T-helper 17 cell (primary cell): Measurements from ENCODE around the gene ZNF486. TPM values are rescaled to one million over a fixed set of nuclear protein-coding genes. Genes with fewer than 3 reads are reported as not detected.
"Not testable (repeated sequence)": the region's sequence is repeated elsewhere in the genome, so short reads cannot be mapped to it uniquely, and the experiment has no call there.

Source experiments
- ATAC-seq: fragments of 150-1000 bp; cut with Tn5 transposase; 2 replicates; pipeline ENCODE4 v1.10.0; 2021; ENCODE audit warnings: mild to moderate bottlenecking, moderate library complexity
- DNase-seq, 3 donors: peaks; one replicate each; pipeline versions ENCODE4 v3.0.0 to v3.0.0-alpha.2; 2020 to 2021
- H3K9me3 ChIP-seq: one replicate; pipeline ENCODE4 v1.7.0; 2013; ENCODE audit warnings: low read length, mild to moderate bottlenecking; ENCODE audit not compliant: control insufficient read depth, poor library complexity, severe bottlenecking
- H3K27ac Mint-ChIP-seq: one replicate; pipeline ENCODE4 v1.8.0; 2022; ENCODE audit warnings: mild to moderate bottlenecking, moderate library complexity, mixed read lengths
- H3K27me3 Mint-ChIP-seq: one replicate; pipeline ENCODE4 v1.8.0; 2022; ENCODE audit warnings: mixed read lengths
- H3K36me3 Mint-ChIP-seq: one replicate; pipeline ENCODE4 v1.8.0; 2022; ENCODE audit warnings: low read depth, mixed read lengths
- H3K4me1 Mint-ChIP-seq: one replicate; pipeline ENCODE4 v1.8.0; 2022; ENCODE audit warnings: mild to moderate bottlenecking, mixed read lengths
- H3K4me3 Mint-ChIP-seq: one replicate; pipeline ENCODE4 v1.8.0; 2022; ENCODE audit warnings: mild to moderate bottlenecking, moderate library complexity, mixed read lengths
- total RNA-seq, 4 donors: library from RNA in 2 of 4; stranded (reverse) in 2 of 4; gene quantifications; one replicate each; pipeline ENCODE4 v1.2.3 and lab custom pipeline; 2022 to 2026

Gene ZNF486
- total RNA-seq, 2 donors from 2014 or later = 2.5 to 3.8 TPM

DNA sequence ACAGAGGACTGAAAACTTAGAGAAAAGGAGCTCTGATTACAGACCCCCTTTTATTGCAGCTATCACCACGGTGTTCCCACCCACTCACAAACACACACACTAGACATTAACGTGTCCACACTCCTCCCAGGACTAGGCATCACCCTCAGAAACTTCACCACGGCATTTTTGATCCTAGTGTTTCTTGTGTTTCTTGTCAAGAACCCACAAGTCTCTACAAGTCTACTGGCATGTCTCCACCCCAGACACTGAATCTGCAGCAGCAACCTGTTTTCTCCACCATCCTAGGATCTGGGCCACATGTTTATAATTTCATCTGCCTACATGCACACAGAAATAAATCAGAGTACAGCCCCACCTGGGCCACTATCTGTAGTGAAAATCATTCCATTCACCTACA, 4.3 kb downstream of the ZNF486 start:
- DNase-seq (no peak), ATAC-seq (no peak)
- Mint-ChIP-seq H3K36me3 (peaks cover 5% of the 10 kb centered on the region), H3K27me3 (no peaks in the 10 kb centered on the region), H3K4me1 (peaks cover 7% of the 10 kb centered on the region), H3K27ac (no peak overlapping the region), H3K4me3 (peak overlapping the region; percentile 8)
- H3K9me3 ChIP-seq = no peaks in the 10 kb centered on the region

DNA sequence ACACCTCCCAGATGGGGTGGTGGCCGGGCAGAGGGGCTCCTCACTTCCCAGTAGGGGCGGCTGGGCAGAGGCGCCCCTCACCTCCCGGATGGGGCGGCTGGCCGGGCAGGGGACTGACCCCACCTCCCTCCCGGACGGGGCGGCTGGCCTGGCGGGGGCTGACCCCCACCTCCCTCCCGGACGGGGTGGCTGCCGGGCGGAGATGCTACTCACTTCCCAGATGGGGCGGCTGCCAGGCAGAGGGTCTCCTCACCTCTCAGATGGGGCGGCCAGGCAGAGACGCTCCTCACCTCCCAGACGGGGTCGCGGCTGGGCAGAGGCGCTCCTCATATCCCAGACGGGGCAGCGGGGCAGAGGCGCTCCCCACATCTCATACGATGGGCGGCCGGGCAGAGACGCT, 8.8 kb downstream of the ZNF486 start:
- H3K4me1 Mint-ChIP-seq, ATAC-seq, H3K27ac Mint-ChIP-seq, H3K9me3 ChIP-seq, H3K4me3 Mint-ChIP-seq, DNase-seq, H3K27me3 Mint-ChIP-seq, H3K36me3 Mint-ChIP-seq: not testable (repeated sequence)

GRCh38 chr19:20179956-20180355, 12.9 kb downstream of the ZNF486 start:
- DNase-seq, H3K27ac Mint-ChIP-seq, H3K27me3 Mint-ChIP-seq, H3K4me1 Mint-ChIP-seq, ATAC-seq, H3K9me3 ChIP-seq, H3K36me3 Mint-ChIP-seq, H3K4me3 Mint-ChIP-seq: not testable (repeated sequence)

- no peak overlapping the region for H3K27ac Mint-ChIP-seq
- no peaks in the 10 kb centered on the region for H3K4me1 Mint-ChIP-seq
- no peak overlapping the region for H3K4me3 Mint-ChIP-seq
- no peaks in the 10 kb centered on the region for H3K27me3 Mint-ChIP-seq
- DNase-seq (no peak), ATAC-seq (no peak)
- peaks cover 2% of the 10 kb centered on the region for H3K36me3 Mint-ChIP-seq
- no peaks in the 10 kb centered on the region for H3K9me3 ChIP-seq
Measured at GRCh38 chr19:20182222-20182785, 15.3 kb downstream of the ZNF486 start.

DNA sequence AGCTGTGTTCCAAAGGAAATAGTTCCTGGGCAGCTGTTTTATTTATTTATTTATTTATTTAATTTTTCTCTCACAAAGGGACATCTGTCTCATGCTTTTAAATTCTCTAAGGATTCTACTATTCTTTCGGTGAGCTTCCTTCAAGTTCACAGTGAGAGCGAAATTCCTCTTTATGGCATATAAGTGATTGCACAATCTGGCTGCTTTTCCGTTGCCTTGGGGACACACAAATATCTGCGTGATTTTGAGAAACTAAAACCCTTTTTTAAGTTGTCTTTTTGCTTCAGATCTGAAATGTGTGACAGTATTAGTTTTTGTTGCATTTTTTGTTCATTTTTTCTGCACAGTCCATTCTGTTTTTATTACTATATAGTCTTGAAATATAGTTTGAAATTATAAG, 19.2 kb downstream of the ZNF486 start:
- no peak for ATAC-seq
- Mint-ChIP-seq H3K27ac (no peak overlapping the region), H3K27me3 (no peaks in the 10 kb centered on the region), H3K4me1 (no peaks in the 10 kb centered on the region), H3K36me3 (peaks cover 8% of the 10 kb centered on the region), H3K4me3 (no peak overlapping the region)
- peaks cover 7% of the 10 kb centered on the region for H3K9me3 ChIP-seq
- no peak for DNase-seq

DNA sequence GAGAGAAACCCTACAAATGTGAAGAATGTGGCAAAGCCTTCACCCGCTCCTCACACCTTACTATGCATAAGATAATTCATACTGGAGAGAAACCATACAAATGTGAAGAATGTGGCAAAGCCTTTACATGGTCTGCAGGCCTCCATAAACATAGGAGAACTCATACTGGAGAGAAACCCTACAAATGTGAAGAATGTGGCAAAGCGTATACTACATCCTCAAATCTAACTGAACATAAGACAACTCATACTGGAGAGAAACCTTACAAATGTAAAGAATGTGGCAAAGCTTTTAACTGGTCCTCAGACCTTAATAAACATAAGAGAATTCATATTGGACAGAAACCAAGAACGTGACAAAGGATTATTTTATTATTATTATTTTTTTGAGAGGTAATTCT, 30.7 kb downstream of the ZNF486 start:
- H3K4me3 Mint-ChIP-seq = no peak overlapping the region
- no peak overlapping the region for H3K27ac Mint-ChIP-seq
- H3K4me1 Mint-ChIP-seq = no peaks in the 10 kb centered on the region
- H3K27me3 Mint-ChIP-seq = no peaks in the 10 kb centered on the region
- peaks cover 3% of the 10 kb centered on the region for H3K36me3 Mint-ChIP-seq
- H3K9me3 ChIP-seq = peaks cover 25% of the 10 kb centered on the region
- ATAC-seq = no peak
- DNase-seq = no peak

- ATAC-seq = no peak
- H3K36me3 Mint-ChIP-seq = no peaks in the 10 kb centered on the region
- H3K4me3 Mint-ChIP-seq = no peak overlapping the region
- no peak overlapping the region for H3K27ac Mint-ChIP-seq
- no peak for DNase-seq
- no peaks in the 10 kb centered on the region for H3K9me3 ChIP-seq
- H3K27me3 Mint-ChIP-seq = no peaks in the 10 kb centered on the region
- H3K4me1 Mint-ChIP-seq = no peaks in the 10 kb centered on the region
Measured at GRCh38 chr19:20209051-20209450, 42.0 kb downstream of the ZNF486 start.

GRCh38 chr19:20214366-20214765, 47.4 kb downstream of the ZNF486 start:
- not testable (repeated sequence) for H3K9me3 ChIP-seq, ATAC-seq, H3K27me3 Mint-ChIP-seq, H3K36me3 Mint-ChIP-seq, H3K27ac Mint-ChIP-seq, H3K4me1 Mint-ChIP-seq, DNase-seq, H3K4me3 Mint-ChIP-seq

DNA sequence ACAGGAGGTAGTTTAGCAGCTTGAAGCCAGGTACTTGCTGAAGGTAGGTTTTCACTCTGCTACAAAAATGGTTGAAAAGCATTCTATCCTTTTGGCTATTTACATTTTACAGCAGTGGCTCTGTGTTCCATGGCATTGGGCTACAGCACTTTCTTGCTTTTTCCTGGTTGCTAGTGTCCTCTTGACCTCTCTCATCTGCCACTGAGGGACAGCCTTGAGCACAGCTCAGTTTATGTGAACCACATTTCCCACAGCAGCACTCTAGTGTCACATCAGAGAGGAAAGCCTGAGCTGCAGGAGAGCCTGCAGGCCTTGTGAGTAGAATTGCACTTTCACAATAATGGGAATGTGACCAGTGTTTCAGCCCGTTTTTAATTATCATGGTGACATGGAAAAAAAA, 54.6 kb downstream of the ZNF486 start:
- not testable (repeated sequence) for H3K36me3 Mint-ChIP-seq, H3K4me1 Mint-ChIP-seq, H3K4me3 Mint-ChIP-seq, ATAC-seq, H3K9me3 ChIP-seq, H3K27me3 Mint-ChIP-seq, H3K27ac Mint-ChIP-seq, DNase-seq

- no peak for ATAC-seq
- Mint-ChIP-seq H3K27me3 (no peaks in the 10 kb centered on the region), H3K36me3 (no peaks in the 10 kb centered on the region), H3K4me1 (peaks cover 5% of the 10 kb centered on the region), H3K4me3 (no peak overlapping the region), H3K27ac (no peak overlapping the region)
- no peak for DNase-seq
- H3K9me3 ChIP-seq = peaks cover 4% of the 10 kb centered on the region
Measured at GRCh38 chr19:20233105-20233504, 66.1 kb downstream of the ZNF486 start.

DNA sequence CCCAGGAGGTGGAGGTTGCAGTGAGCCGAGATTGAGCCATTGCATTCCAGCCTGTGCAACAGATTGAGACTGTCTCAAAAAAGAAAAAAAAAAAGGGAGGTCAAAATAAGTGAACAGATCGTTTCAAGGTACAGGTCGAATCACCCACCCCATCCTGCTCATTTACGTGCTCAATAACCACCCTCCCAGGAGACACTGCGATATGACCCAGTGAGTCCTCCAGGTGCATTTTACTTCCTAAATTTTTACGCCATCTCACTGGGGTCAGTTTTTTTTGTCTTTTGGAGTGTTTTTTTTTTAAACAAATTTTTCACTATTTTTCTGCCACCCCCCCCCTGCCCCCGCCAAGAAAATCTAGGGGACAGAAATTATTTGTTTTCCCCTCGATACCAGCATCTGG, 68.1 kb downstream of the ZNF486 start:
- H3K36me3 Mint-ChIP-seq = no peaks in the 10 kb centered on the region

GRCh38 chr19:20237773-20238623, 71.0 kb downstream of the ZNF486 start:
- Mint-ChIP-seq H3K4me1 (peaks cover 9% of the 10 kb centered on the region), H3K36me3 (no peaks in the 10 kb centered on the region), H3K27ac (peak overlapping the region; percentile 92), H3K4me3 (peak overlapping the region; percentile 96), H3K27me3 (no peaks in the 10 kb centered on the region)
- DNase-seq (peak; percentile 62 to 84 (median 73)), ATAC-seq (peak; percentile 98)
- no peaks in the 10 kb centered on the region for H3K9me3 ChIP-seq

More for the DNA sequence above, 68.1 kb downstream of the ZNF486 start:
- H3K9me3 ChIP-seq = no peaks in the 10 kb centered on the region
- H3K27ac Mint-ChIP-seq = no peak overlapping the region
- no peaks in the 10 kb centered on the region for H3K27me3 Mint-ChIP-seq
- no peak for ATAC-seq
- peaks cover 9% of the 10 kb centered on the region for H3K4me1 Mint-ChIP-seq
- H3K4me3 Mint-ChIP-seq = no peak overlapping the region
- DNase-seq = no peak

DNA sequence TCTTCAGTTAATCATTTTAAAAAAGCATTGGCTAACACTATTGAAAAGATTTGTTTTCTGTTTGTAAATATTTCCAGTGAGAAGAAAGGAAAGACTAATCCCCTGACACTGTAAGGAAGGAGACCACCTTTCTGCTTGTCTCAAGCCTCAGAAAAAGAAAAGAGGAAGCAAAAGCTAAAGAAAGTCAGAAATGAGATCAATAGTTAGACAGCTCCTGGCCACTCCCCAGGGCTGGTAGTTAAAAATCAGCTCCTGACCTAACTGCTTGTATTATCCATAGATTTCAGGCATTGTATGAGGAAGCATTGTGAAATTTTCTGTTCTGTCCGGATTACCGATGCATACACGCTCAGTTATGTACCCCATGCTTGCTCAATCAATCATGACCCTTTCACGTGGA, 76.6 kb downstream of the ZNF486 start:
- Mint-ChIP-seq H3K4me3 (no peak overlapping the region), H3K27ac (no peak overlapping the region), H3K27me3 (no peaks in the 10 kb centered on the region), H3K36me3 (no peaks in the 10 kb centered on the region), H3K4me1 (peaks cover 5% of the 10 kb centered on the region)
- ATAC-seq (no peak), DNase-seq (no peak)
- H3K9me3 ChIP-seq = no peaks in the 10 kb centered on the region

DNA sequence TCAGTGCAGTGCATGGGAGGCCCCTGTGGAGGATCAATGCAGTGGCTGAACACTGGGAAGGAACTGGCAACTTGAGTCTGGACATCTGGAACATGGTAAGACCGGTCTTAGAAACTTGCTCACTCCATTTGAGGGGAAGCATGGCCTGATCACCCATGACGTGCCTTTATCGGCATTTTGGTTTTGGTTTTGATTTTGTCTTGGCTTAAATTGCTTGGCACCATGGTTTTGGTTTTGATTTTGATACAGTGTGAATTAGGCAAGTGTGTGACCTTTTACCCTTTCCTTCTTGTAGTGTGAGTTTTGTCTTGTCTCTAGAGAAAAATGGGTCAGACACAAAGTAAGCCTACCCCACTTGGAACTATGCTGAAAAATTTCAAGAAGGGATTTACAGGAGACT, 77.3 kb downstream of the ZNF486 start:
- Mint-ChIP-seq H3K27me3 (no peaks in the 10 kb centered on the region), H3K36me3 (no peaks in the 10 kb centered on the region), H3K4me1 (peaks cover 5% of the 10 kb centered on the region), H3K27ac (no peak overlapping the region), H3K4me3 (peak overlapping the region; percentile 45)
- DNase-seq = no peak
- H3K9me3 ChIP-seq = no peaks in the 10 kb centered on the region
- peak; percentile 68 for ATAC-seq
